ENCODE measurements around the gene DLX2.
"Not testable (repeated sequence)": the region's sequence is repeated elsewhere in the genome, so short reads cannot be mapped to it uniquely, and the experiment has no call there.

Gene DLX2

GRCh38 chr2:172072303-172072702 is 30.4 kb downstream of the DLX2 start:
- Histone ChIP-seq H3K36me3 (no peaks in the 10 kb centered on the region), H3K4me1 (no peaks in the 10 kb centered on the region), H3K27me3 (no peaks in the 10 kb centered on the region), H3K9me3 (no peaks in the 10 kb centered on the region), H3K4me3 (ENCODE audit: low read depth, low read length) (no peak overlapping the region)
- no peak for DNase-seq
- TF ChIP-seq CTCF (IDR thresholded peaks at IDR 0.05; ENCODE audit: low read depth, low read length): no peak

GRCh38 chr2:172070936-172071335 is 31.8 kb downstream of the DLX2 start:
- Histone ChIP-seq H3K4me3 (ENCODE audit: low read depth, low read length) (no peak overlapping the region), H3K27me3 (no peaks in the 10 kb centered on the region), H3K36me3 (no peaks in the 10 kb centered on the region), H3K9me3 (no peaks in the 10 kb centered on the region), H3K4me1 (no peaks in the 10 kb centered on the region)
- no peak for TF ChIP-seq CTCF (IDR thresholded peaks at IDR 0.05; ENCODE audit: low read depth, low read length)
- no peak for DNase-seq

- H3K9me3 ChIP-seq; DNase-seq; H3K4me3 ChIP-seq (ENCODE audit: low read depth, low read length); H3K36me3 ChIP-seq; H3K27me3 ChIP-seq; H3K4me1 ChIP-seq: not testable (repeated sequence)
These were observed 34.8 kb downstream of the DLX2 start for GRCh38 chr2:172067905-172068304.

- no peaks in the 10 kb centered on the region for H3K36me3 ChIP-seq
- no peak overlapping the region for H3K4me3 ChIP-seq (ENCODE audit: low read depth, low read length)
- no peak for DNase-seq
- H3K9me3 ChIP-seq: no peaks in the 10 kb centered on the region
- no peaks in the 10 kb centered on the region for H3K4me1 ChIP-seq
- no peak for TF ChIP-seq CTCF (IDR thresholded peaks at IDR 0.05; ENCODE audit: low read depth, low read length)
- H3K27me3 ChIP-seq: no peaks in the 10 kb centered on the region
These were observed 36.3 kb downstream of the DLX2 start for GRCh38 chr2:172066394-172066886.

GRCh38 chr2:172065111-172065510 is 37.6 kb downstream of the DLX2 start:
- no peaks in the 10 kb centered on the region for H3K9me3 ChIP-seq
- no peaks in the 10 kb centered on the region for H3K4me1 ChIP-seq
- H3K27me3 ChIP-seq: no peaks in the 10 kb centered on the region
- DNase-seq: no peak
- no peak for TF ChIP-seq CTCF (IDR thresholded peaks at IDR 0.05; ENCODE audit: low read depth, low read length)
- no peak overlapping the region for H3K4me3 ChIP-seq (ENCODE audit: low read depth, low read length)
- no peaks in the 10 kb centered on the region for H3K36me3 ChIP-seq

- Histone ChIP-seq H3K9me3 (no peaks in the 10 kb centered on the region), H3K36me3 (no peaks in the 10 kb centered on the region), H3K4me3 (ENCODE audit: low read depth, low read length) (no peak overlapping the region), H3K27me3 (no peaks in the 10 kb centered on the region), H3K4me1 (no peaks in the 10 kb centered on the region)
- TF ChIP-seq CTCF (IDR thresholded peaks at IDR 0.05; ENCODE audit: low read depth, low read length): no peak
- DNase-seq: no peak
These were observed 39.3 kb downstream of the DLX2 start for GRCh38 chr2:172063446-172063845.
